HepG2 (cell line): ENCODE results near the gene CES2. TPM values are rescaled to one million over a fixed set of nuclear protein-coding genes. Genes with fewer than 3 reads are reported as not detected.

Source experiments
- ATAC-seq: fragments of 200-7000 bp; cut with Tn5 transposase; 3 replicates; pipeline ENCODE4 v1.9.1; 2020; ENCODE audit warnings: mild to moderate bottlenecking, moderate library complexity
- BruUV-seq: library from RNA; stranded (reverse); fragments of 400-500 nt; replicated peaks from 2 replicates; lab custom pipeline; 2021; lab: Mats Ljungman, UMichigan
- CTCF ChIA-PET: fragments of 300-600 bp; formaldehyde crosslinking; extraction: SDS; loops from one replicate; lab custom pipeline; 2021; ENCODE audit warnings: low total read pairs, inconsistent platforms, low intra/inter-chr PET ratio; lab: Yijun Ruan, JAX
- POLR2A ChIA-PET: fragments of 350-600 bp; sonication (Branson Sonifier 250); formaldehyde crosslinking; loops from one replicate; lab custom pipeline; 2020; ENCODE audit warnings: antibody characterized with exemption, inconsistent platforms; lab: Yijun Ruan, JAX
- DNase-seq: peaks from one replicate; pipeline ENCODE4 v3.0.0-alpha.2; 2015; ENCODE audit warnings: low spot score
- FAIRE-seq: peaks from 3 replicates; lab custom pipeline; 2011; peaks lifted over from hg19 to GRCh38; lab: Jason Lieb, UNC
- H2AFZ ChIP-seq: one replicate; pipeline ENCODE4 v1.6.1; 2011; ENCODE audit warnings: low read length, inconsistent platforms
- H3K27ac ChIP-seq: fragments of 300-600 bp; 3 replicates; pipeline ENCODE4 v1.8.0; 2011; ENCODE audit warnings: mixed run types, mild to moderate bottlenecking, mixed read lengths, low read length, inconsistent platforms; ENCODE audit not compliant: insufficient read depth; ENCODE audit errors: extremely low read length
- H3K27me3 ChIP-seq, 2 experiments: fragments of 200-600 bp in 1 of 2; 2 replicates in 1 of 2; 3 replicates in 1 of 2; pipeline versions ENCODE4 v1.6.0 to v1.8.0; 2011; ENCODE audit warnings: low read length in 2 of 2, mild to moderate bottlenecking in 2 of 2, moderate library complexity in 2 of 2, inconsistent platforms in 1 of 2; ENCODE audit not compliant: insufficient read depth in 2 of 2, control insufficient read depth in 1 of 2
- H3K36me3 ChIP-seq, 2 experiments: fragments of 200-600 bp in 1 of 2; replicated peaks in 1 of 2; 2 replicates in 1 of 2; 3 replicates in 1 of 2; pipeline versions ENCODE4 v1.5.1 to v1.8.0; 2011; ENCODE audit warnings: low read length in 2 of 2, inconsistent platforms in 1 of 2; ENCODE audit not compliant: insufficient read depth in 2 of 2, control insufficient read depth in 1 of 2
- H3K4me1 ChIP-seq: 2 replicates; pipeline ENCODE4 v1.5.1; 2012; ENCODE audit warnings: low read length, inconsistent platforms; ENCODE audit not compliant: insufficient read depth
- H3K4me2 ChIP-seq: 2 replicates; pipeline ENCODE4 v1.6.0; 2011; ENCODE audit warnings: low read depth, low read length, inconsistent platforms
- H3K4me3 ChIP-seq, 3 experiments: fragments of 200-600 bp in 1 of 3; sonication (generic), shearing (Covaris generic) in 1 of 3; replicated peaks in 1 of 3; 2 replicates each; pipeline ENCODE4 v1.5.1; 2011 to 2016; ENCODE audit warnings: low read length in 3 of 3, inconsistent platforms in 2 of 3, low read depth in 2 of 3, mild to moderate bottlenecking in 2 of 3, control low read depth in 1 of 3, mixed read lengths in 1 of 3; ENCODE audit not compliant: insufficient read depth in 1 of 3
- H3K79me2 ChIP-seq: one replicate; pipeline ENCODE4 v1.6.1; 2011; ENCODE audit warnings: low read length, inconsistent platforms; ENCODE audit not compliant: insufficient read depth
- H3K9ac ChIP-seq: 2 replicates; pipeline ENCODE4 v1.6.0; 2011; ENCODE audit warnings: mild to moderate bottlenecking, low read depth, low read length, inconsistent platforms; ENCODE audit not compliant: insufficient read depth
- H3K9me3 ChIP-seq: 2 replicates; pipeline ENCODE4 v1.5.1; 2012; ENCODE audit warnings: mild to moderate bottlenecking, low read length
- H4K20me1 ChIP-seq: 2 replicates; pipeline ENCODE4 v1.6.0; 2011; ENCODE audit warnings: inconsistent platforms, mild to moderate bottlenecking, low read length, moderate library complexity; ENCODE audit not compliant: insufficient read depth
- CBX1 ChIP-seq: IDR thresholded peaks from one replicate; pipeline ENCODE4 v1.6.1; 2016; ENCODE audit warnings: antibody characterized with exemption, low read depth
- CEBPB ChIP-seq: IDR thresholded peaks from 2 replicates; pipeline ENCODE4 v1.6.1; 2011; ENCODE audit warnings: low read depth, low read length, improper control_type of control experiment, borderline replicate concordance
- ERF ChIP-seq: IDR thresholded peaks from 2 replicates; pipeline ENCODE4 v1.6.1; 2018; ENCODE audit warnings: missing biosample characterization, missing genetic modification reagents
- MBNL3 ChIP-seq: fragments of 250-450 bp; sonication (Bioruptor Pico); conservative IDR thresholded peaks from 2 replicates; pipeline ENCODE4 v1.8.0; 2022; ENCODE audit warnings: mild to moderate bottlenecking, inconsistent platforms
- SMARCE1 ChIP-seq: fragments of 450-650 bp; IDR thresholded peaks from 2 replicates; pipeline ENCODE4 v1.6.1; 2017; ENCODE audit warnings: borderline replicate concordance
- SP5 ChIP-seq: IDR thresholded peaks from 2 replicates; pipeline ENCODE4 v1.6.1; 2016; ENCODE audit warnings: low read depth, borderline replicate concordance
- ZBED4 ChIP-seq: sonication (generic); formaldehyde crosslinking; IDR thresholded peaks from 2 replicates; pipeline ENCODE4 v1.4.0; 2020; ENCODE audit warnings: missing genetic modification reagents, borderline replicate concordance
- ZNF552 ChIP-seq: sonication (generic); formaldehyde crosslinking; IDR thresholded peaks from 2 replicates; pipeline ENCODE4 v1.9.0; 2022; ENCODE audit warnings: missing genetic modification reagents, mild to moderate bottlenecking, borderline replicate concordance
- ZNF770 ChIP-seq: sonication (generic); formaldehyde crosslinking; IDR thresholded peaks from 2 replicates; pipeline ENCODE4 v1.5.0; 2020; ENCODE audit warnings: mild to moderate bottlenecking, missing genetic modification reagents
- WGBS: methylation state at CpG from one replicate; pipeline ENCODE4 v1.1.6; 2017; ENCODE audit warnings: low lambda C conversion rate; 5-methylcytosine and 5-hydroxymethylcytosine counted together
- in situ Hi-C: cut with HindIII; loops from 2 replicates; pipeline ENCODE4 v1.10.0; 2017; ENCODE audit warnings: low pct_unique_long_range_greater_than_20kb; ENCODE audit not compliant: extremely low pct_ligation_motif_present
- intact Hi-C: fragments of 100-400 bp; cut with micrococcal nuclease; formaldehyde crosslinking; loops from one replicate; pipeline ENCODE4 v1.10.0; 2022; ENCODE audit not compliant: unreplicated experiment
- polyA plus RNA-seq, 8 experiments: library from polyadenylated mRNA; depleted of rRNA in 3 of 8; stranded (reverse) in 7 of 8; unstranded in 1 of 8; fragments of >200 nt; fragmentation: Illumina TruSeq in 4 of 8; extraction: Trizol in 4 of 8; gene quantifications; 2 replicates each; pipeline versions ENCODE4 v1.2.1 to v1.2.3, GENCODE V29; 2011 to 2016; ENCODE audit warnings: low read depth in 4 of 8, missing spikeins in 1 of 8, mixed read lengths in 1 of 8; ENCODE audit not compliant: insufficient read depth in 1 of 8
- total RNA-seq, 5 experiments: library from RNA; depleted of rRNA; stranded (reverse); fragments of >200 nt; fragmentation: Illumina TruSeq; extraction: Trizol; gene quantifications; 2 replicates each; pipeline ENCODE4 v1.2.3, GENCODE V29; 2016; ENCODE audit warnings: low read depth in 1 of 5

The CES2 gene
- total and polyA plus RNA-seq, 2 of the 13 experiments (the other 11 are each of a cell fraction or from before 2014, with no cell fraction given): 50.6 to 63.8 TPM

GRCh38 chr16:66931665-66932064, 3.7 kb upstream of the CES2 start:
- Histone ChIP-seq H3K27me3 (peaks cover 0 to under 1% of the 10 kb centered on the region in 2 experiments; a peak in 1 of 5 replicates), H3K36me3 (peaks cover 0 to 5% of the 10 kb centered on the region in 2 experiments; a peak in 2 of 5 replicates), H4K20me1 (no peaks in the 10 kb centered on the region), H2AFZ (no peak overlapping the region), H3K9me3 (no peaks in the 10 kb centered on the region), H3K27ac (no peak overlapping the region), H3K9ac (no peak overlapping the region), H3K79me2 (peaks cover 31% of the 10 kb centered on the region), H3K4me1 (peaks cover 66% of the 10 kb centered on the region), H3K4me3 (no peak overlapping the region)
- peak; percentile 34 for FAIRE-seq
- intact Hi-C loops (no loop called here), in situ Hi-C loops (no loop called here)
- ChIA-PET POLR2A (interaction anchor here (1.9 to 2.6 kb wide), 2 partner anchors 12 to 26 kb away, joined by 6 to 10 read pairs; partner anchors contain the start of gene CDH16), CTCF (interaction anchor here (1.9 kb wide), 1 partner anchor 37 kb away, joined by 5 read pairs; no protein-coding TSS in a partner anchor)
- ATAC-seq: no peak
- TF ChIP-seq CBX1 (no peak), ERF (no peak), SP5 (CRISPR knock-in tag) (no peak), ZNF552 (CRISPR knock-in tag) (no peak), MBNL3 (CRISPR knock-in tag) (no peak), ZBED4 (no peak), ZNF770 (CRISPR knock-in tag) (0 out of 2 replicates have a peak, but pooled peaks have one; percentile 6), SMARCE1 (no peak), CEBPB (peak; percentile 6; the same call in 1 of the 2 replicates)
- TF ChIP-seq, all 625 proteins: peak for 2
- no peak overlapping the region for H3K4me2 ChIP-seq
- no TSS peak for BruUV-seq
- WGBS: 95% methylated on average over 2 of the region's 2 CpGs
- DNase-seq: no peak
